ENCODE results near the gene RIC8B.

- TF ChIP-seq, protein P1, sequence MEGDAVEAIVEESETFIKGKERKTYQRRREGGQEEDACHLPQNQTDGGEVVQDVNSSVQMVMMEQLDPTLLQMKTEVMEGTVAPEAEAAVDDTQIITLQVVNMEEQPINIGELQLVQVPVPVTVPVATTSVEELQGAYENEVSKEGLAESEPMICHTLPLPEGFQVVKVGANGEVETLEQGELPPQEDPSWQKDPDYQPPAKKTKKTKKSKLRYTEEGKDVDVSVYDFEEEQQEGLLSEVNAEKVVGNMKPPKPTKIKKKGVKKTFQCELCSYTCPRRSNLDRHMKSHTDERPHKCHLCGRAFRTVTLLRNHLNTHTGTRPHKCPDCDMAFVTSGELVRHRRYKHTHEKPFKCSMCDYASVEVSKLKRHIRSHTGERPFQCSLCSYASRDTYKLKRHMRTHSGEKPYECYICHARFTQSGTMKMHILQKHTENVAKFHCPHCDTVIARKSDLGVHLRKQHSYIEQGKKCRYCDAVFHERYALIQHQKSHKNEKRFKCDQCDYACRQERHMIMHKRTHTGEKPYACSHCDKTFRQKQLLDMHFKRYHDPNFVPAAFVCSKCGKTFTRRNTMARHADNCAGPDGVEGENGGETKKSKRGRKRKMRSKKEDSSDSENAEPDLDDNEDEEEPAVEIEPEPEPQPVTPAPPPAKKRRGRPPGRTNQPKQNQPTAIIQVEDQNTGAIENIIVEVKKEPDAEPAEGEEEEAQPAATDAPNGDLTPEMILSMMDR (IDR thresholded peaks at IDR 0.05) = no peak
- TF ChIP-seq POLR2A (IDR thresholded peaks at IDR 0.05) = no peak
Observed at GRCh38 chr12:106885026-106885425, 110.5 kb downstream of the RIC8B start.
